Measurements from ENCODE around the gene KCNQ5.

GRCh38 chr6:73169111-73169510 is 547.2 kb downstream of the KCNQ5 start:
- TF ChIP-seq ZBTB33 (IDR thresholded peaks at IDR 0.05; ENCODE audit: extremely low read depth, insufficient replicate concordance, low read length) (no peak), MAX (IDR thresholded peaks at IDR 0.05) (no peak), JUND (IDR thresholded peaks at IDR 0.05) (no peak), POLR2AphosphoS5 (IDR thresholded peaks at IDR 0.05; ENCODE audit: low read depth, low read length) (no peak)

Measured in HCT116 (cell line).